ENCODE measurements around the gene TSPYL6. TPM values are rescaled to one million over a fixed set of nuclear protein-coding genes. Genes with fewer than 3 reads are reported as not detected.
"Not testable (repeated sequence)": the region's sequence is repeated elsewhere in the genome, so short reads cannot be mapped to it uniquely, and the experiment has no call there.

Gene TSPYL6
- under 1 TPM in 1 of 9 donors, not detected in 8; 0.11 TPM for total RNA-seq
- not detected for polyA plus RNA-seq
- long read RNA-seq, donor 1, partial matches to known transcripts, result 120 of 261 reads
- long read RNA-seq, donor 1, other reads (novel, unspliced or antisense), result 141 of 261 reads
- long read RNA-seq, donor 2, partial matches to known transcripts, result 15 of 108 reads
- long read RNA-seq, donor 2, other reads (novel, unspliced or antisense), result 93 of 108 reads
- long read RNA-seq, donor 3, result 0 reads
- long read RNA-seq, donor 4, result 0 reads
- long read RNA-seq, donor 5, result 0 reads
- long read RNA-seq, donor 6, result 0 reads
- long read RNA-seq, donor 7, result 0 reads
- long read RNA-seq, donor 8, partial matches to known transcripts, result 64 of 190 reads
- long read RNA-seq, donor 8, other reads (novel, unspliced or antisense), result 126 of 190 reads
- long read RNA-seq, donor 9, partial matches to known transcripts, result 47 of 236 reads
- long read RNA-seq, donor 9, other reads (novel, unspliced or antisense), result 189 of 236 reads
- long read RNA-seq, donor 10, result 0 reads

- Histone ChIP-seq H3K36me3 (replicated peaks in 1 of 2) (no peaks in the 10 kb centered on the region), H3K27me3 (no peaks in the 10 kb centered on the region), H3K4me1 (replicated peaks in 1 of 2) (no peaks in the 10 kb centered on the region), H3K9me3 (replicated peaks in 1 of 3) (no peaks in the 10 kb centered on the region), H3K4me3 (no peak within 1 kb of the TSS), H3K27ac (no peak within 1 kb of the TSS)
- TF ChIP-seq POLR2A (IDR thresholded peaks at IDR 0.05) (no peak), CTCF (IDR thresholded peaks at IDR 0.05) (no peak)
- WGBS, 4 donors, result 97 to 98% (median 98%) methylated on average over 25 of the region's 25 CpGs
- DNase-seq, result no peak
- intact Hi-C loops (cut with DNase I), result no loop called here
These were observed at the start of gene TSPYL6 for GRCh38 chr2:54256091-54256694. Gene TSPYL6 (minus strand): TSS chr2:54256229. CDS start chr2:54256151, 78 bp downstream.

GRCh38 chr2:54303631-54304030 lies 47.6 kb upstream of the TSPYL6 start:
- Histone ChIP-seq H3K9me3 (replicated peaks in 1 of 3) (no peaks in the 10 kb centered on the region), H3K27ac (no peak overlapping the region), H3K36me3 (replicated peaks in 1 of 2) (no peaks in the 10 kb centered on the region), H3K4me3 (no peak overlapping the region), H3K27me3 (no peaks in the 10 kb centered on the region), H3K4me1 (replicated peaks in 1 of 2) (no peaks in the 10 kb centered on the region)
- intact Hi-C loops (cut with DNase I), result no loop called here
- TF ChIP-seq POLR2A (IDR thresholded peaks at IDR 0.05) (no peak), CTCF (IDR thresholded peaks at IDR 0.05) (no peak)
- DNase-seq, result no peak

- WGBS, 4 donors, result 79 to 85% (median 82%) methylated on average over 5 of the region's 5 CpGs
- Histone ChIP-seq H3K27me3 (no peaks in the 10 kb centered on the region), H3K36me3 (replicated peaks in 1 of 2) (no peaks in the 10 kb centered on the region), H3K4me1 (replicated peaks in 1 of 2) (no peaks in the 10 kb centered on the region), H3K27ac (no peak overlapping the region), H3K9me3 (replicated peaks in 1 of 3) (no peaks in the 10 kb centered on the region), H3K4me3 (no peak overlapping the region)
- intact Hi-C loops (cut with DNase I), result no loop called here
- no peak for DNase-seq
- TF ChIP-seq CTCF (IDR thresholded peaks at IDR 0.05) (no peak), POLR2A (IDR thresholded peaks at IDR 0.05) (no peak)
These were observed 42.5 kb upstream of the TSPYL6 start for GRCh38 chr2:54298514-54298913.

- no peak for TF ChIP-seq CTCF (IDR thresholded peaks at IDR 0.05)
- TF ChIP-seq POLR2A (IDR thresholded peaks at IDR 0.05), result no peak
- Histone ChIP-seq H3K27me3 (no peaks in the 10 kb centered on the region), H3K4me3 (no peak overlapping the region), H3K4me1 (replicated peaks in 1 of 2) (no peaks in the 10 kb centered on the region), H3K27ac (no peak overlapping the region), H3K9me3 (replicated peaks in 1 of 3) (no peaks in the 10 kb centered on the region), H3K36me3 (replicated peaks in 1 of 2) (no peaks in the 10 kb centered on the region)
- DNase-seq, result no peak
- intact Hi-C loops (cut with DNase I), result no loop called here
- 89 to 95% (median 92%) methylated on average over 5 of the region's 5 CpGs for WGBS, 4 donors
These were observed 39.9 kb upstream of the TSPYL6 start for GRCh38 chr2:54295911-54296310.

- DNase-seq; intact Hi-C loops (cut with DNase I); H3K4me1 ChIP-seq (replicated peaks in 1 of 2); H3K36me3 ChIP-seq (replicated peaks in 1 of 2); H3K27ac ChIP-seq; H3K9me3 ChIP-seq (replicated peaks in 1 of 3); H3K4me3 ChIP-seq; H3K27me3 ChIP-seq: not testable (repeated sequence)
- WGBS, 4 donors, result 85 to 100% (median 92%) methylated on average over 2 of the region's 2 CpGs
These were observed 38.6 kb upstream of the TSPYL6 start for GRCh38 chr2:54294665-54295064.
